Stimulated activated CD4-positive, alpha-beta T cell treated with anti-CD3 and anti-CD28 coated beads, Interleukin-4, amount 100 ng/mL, for 1 hour (primary cell): ENCODE measurements around the gene NUMB.
"Not testable (repeated sequence)": the region's sequence is repeated elsewhere in the genome, so short reads cannot be mapped to it uniquely, and the experiment has no call there.

Experiments used
- DNase-seq: peaks from one replicate; pipeline ENCODE4 v3.0.0-alpha.2; 2020

The NUMB gene

GRCh38 chr14:73344319-73344718 is 114.0 kb downstream of the NUMB start:
- no peak for DNase-seq

GRCh38 chr14:73342670-73343069 is 115.7 kb downstream of the NUMB start:
- no peak for DNase-seq

- DNase-seq = no peak
Observed at GRCh38 chr14:73339846-73340595, 118.3 kb downstream of the NUMB start.

- no peak for DNase-seq
Observed at GRCh38 chr14:73339206-73339605, 119.1 kb downstream of the NUMB start.

GRCh38 chr14:73338551-73338950 is 119.8 kb downstream of the NUMB start:
- DNase-seq = no peak

- DNase-seq = no peak
Observed at GRCh38 chr14:73333031-73333430, 125.3 kb downstream of the NUMB start.

- no peak for DNase-seq
Observed at GRCh38 chr14:73325630-73326299, 132.6 kb downstream of the NUMB start.

GRCh38 chr14:73325063-73325462 is 133.3 kb downstream of the NUMB start:
- DNase-seq = no peak

- no peak for DNase-seq
Observed at GRCh38 chr14:73324533-73324932, 133.8 kb downstream of the NUMB start.

GRCh38 chr14:73323896-73324399 is 134.4 kb downstream of the NUMB start:
- DNase-seq = no peak

GRCh38 chr14:73313151-73313550 is 145.2 kb downstream of the NUMB start:
- DNase-seq = no peak

GRCh38 chr14:73312687-73313086 is 145.7 kb downstream of the NUMB start:
- DNase-seq = no peak

GRCh38 chr14:73311708-73312030 is 146.7 kb downstream of the NUMB start:
- no peak for DNase-seq

- not testable (repeated sequence) for DNase-seq
Observed at GRCh38 chr14:73309207-73309606, 149.1 kb downstream of the NUMB start.

GRCh38 chr14:73307261-73307660 is 151.1 kb downstream of the NUMB start:
- DNase-seq = no peak

GRCh38 chr14:73305499-73305898 is 152.8 kb downstream of the NUMB start:
- DNase-seq = no peak

GRCh38 chr14:73295198-73295796 is 163.0 kb downstream of the NUMB start:
- no peak for DNase-seq

GRCh38 chr14:73293782-73294781 is 164.3 kb downstream of the NUMB start:
- DNase-seq = no peak

- no peak for DNase-seq
Observed at GRCh38 chr14:73290279-73290678, 168.1 kb downstream of the NUMB start.

GRCh38 chr14:73289729-73290128 is 168.6 kb downstream of the NUMB start:
- DNase-seq = no peak

GRCh38 chr14:73289308-73289707 is 169.0 kb downstream of the NUMB start:
- no peak for DNase-seq

GRCh38 chr14:73287071-73287470 is 171.3 kb downstream of the NUMB start:
- DNase-seq = no peak

GRCh38 chr14:73286598-73286997 is 171.7 kb downstream of the NUMB start:
- DNase-seq = no peak
